Fibroblast of skin of scalp (primary cell): Measurements from ENCODE around the gene CNN2.

ENCODE experiments used
- DNase-seq: peaks from one replicate; pipeline ENCODE4 v3.0.0-alpha.2; 2013

Gene CNN2

DNA sequence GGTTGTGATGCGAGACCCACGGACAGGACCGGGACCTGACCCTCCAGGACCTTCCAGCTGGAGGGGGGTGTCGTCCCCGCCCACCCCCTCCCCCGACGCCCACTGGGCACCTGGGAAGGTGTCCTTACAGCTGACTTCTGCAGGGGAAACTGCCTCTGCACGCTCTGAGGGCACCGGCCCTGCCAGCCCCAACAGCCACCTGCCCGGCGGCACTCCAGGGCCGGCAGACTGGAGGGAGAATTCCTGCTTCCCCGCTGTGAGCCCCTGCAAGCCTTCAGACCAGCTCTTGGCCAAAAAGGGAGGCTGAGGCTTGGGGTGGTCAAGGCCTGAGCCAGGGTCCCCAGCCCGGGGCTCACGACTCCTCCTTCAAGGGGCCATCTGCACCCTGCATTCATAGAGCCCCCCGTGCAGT lies 1.2 kb downstream of the CNN2 start:
- DNase-seq: no peak

DNA sequence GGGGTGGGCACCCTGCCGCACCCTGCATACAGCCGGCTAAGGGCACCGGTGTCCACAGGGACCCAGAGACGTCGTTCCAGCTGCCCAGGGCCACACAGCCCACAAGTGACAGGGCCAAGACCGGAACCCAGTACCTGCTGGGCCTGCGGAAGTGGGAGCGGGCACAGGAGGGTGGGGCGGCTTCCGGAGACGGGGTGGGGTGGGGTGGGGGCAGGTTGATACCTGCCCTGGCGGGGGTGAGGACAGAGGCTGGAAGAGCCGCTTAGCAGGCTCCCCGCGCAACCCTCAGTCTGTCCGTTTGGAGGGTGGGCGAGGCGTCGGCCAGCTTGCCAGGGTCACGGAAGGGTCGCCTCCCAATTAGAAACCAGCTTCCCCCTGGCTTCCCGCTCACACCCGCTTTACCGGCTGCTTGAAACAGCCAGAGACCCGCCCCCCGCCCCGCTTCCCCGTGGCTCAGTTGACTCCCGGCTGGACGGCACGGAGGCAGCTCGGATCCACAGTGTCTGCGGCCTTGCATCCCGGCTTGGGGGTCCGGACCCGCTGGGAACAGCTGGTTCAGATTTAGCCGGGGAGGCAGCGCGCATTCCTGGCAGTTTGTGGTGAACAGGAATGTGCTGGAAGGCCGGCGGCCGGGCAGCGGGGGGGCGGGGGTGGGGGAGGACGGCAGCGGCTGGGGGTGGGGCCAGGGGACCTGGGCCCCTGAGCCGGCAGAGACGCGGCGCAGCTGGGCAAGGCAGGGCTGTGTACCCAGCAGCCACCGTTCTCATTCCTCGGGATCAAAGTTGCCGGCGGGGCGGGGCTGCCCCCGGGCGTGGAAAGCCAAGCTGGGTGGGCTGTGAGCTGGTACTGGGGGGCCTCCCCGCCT lies 1.9 kb downstream of the CNN2 start:
- DNase-seq: peak; percentile 99

DNA sequence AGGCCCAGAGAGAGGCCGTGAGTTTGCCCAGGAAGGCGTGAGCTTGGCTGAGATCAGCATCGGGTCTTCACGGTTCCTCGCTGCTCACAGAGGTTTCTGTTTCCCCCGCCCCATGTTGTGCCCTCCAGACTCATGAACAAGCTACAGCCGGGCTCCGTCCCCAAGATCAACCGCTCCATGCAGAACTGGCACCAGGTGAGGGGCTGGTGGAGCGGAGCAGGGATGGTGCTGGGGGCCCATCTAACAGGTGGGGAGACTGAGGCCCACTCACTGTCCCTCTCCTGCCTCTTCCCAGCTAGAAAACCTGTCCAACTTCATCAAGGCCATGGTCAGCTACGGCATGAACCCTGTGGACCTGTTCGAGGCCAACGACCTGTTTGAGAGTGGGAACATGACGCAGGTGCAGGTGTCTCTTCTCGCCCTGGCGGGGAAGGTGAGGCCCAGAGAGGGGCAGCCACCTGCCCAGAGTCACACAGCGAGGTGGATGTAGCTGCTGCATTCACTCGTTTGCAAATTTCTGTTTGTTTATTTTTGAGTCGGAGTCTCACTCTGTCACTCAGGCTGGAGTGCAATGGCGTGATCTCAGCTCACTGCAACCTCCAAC lies 6.0 kb downstream of the CNN2 start:
- no peak for DNase-seq

DNA sequence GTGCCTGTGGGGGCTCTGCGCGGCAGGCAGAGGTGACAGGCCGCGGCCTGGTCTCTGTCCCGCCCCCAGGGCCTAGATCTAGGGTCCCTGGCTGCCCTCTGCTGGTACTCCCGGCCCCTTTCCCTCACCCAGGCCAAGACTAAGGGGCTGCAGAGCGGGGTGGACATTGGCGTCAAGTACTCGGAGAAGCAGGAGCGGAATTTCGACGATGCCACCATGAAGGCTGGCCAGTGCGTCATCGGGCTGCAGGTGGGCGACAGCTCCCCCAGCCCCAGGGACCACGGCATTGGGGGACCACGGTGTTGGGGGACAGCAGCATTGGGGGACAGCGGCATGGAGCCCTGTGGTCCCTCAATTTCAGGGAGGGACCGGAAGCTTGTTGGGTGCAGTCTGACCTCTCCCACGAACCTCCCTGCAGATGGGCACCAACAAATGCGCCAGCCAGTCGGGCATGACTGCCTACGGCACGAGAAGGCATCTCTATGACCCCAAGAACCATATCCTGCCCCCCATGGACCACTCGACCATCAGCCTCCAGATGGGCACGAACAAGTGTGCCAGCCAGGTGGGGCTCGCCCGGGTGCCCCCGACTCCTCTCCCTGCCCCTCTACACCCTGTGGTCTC lies 9.7 kb downstream of the CNN2 start:
- DNase-seq: no peak

DNA sequence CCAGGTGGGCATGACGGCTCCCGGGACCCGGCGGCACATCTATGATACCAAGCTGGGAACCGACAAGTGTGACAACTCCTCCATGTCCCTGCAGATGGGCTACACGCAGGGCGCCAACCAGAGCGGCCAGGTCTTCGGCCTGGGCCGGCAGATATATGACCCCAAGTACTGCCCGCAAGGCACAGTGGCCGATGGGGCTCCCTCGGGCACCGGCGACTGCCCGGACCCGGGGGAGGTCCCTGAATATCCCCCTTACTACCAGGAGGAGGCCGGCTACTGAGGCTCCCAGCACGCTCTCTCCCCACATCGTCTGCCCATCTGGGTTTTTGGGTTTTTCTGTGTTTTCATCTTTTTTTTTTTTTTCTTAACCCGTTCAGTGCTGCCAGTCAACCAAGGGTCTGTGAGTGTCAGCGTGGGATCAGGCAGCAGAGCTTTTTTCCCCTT lies 11.2 kb downstream of the CNN2 start:
- no peak for DNase-seq

DNA sequence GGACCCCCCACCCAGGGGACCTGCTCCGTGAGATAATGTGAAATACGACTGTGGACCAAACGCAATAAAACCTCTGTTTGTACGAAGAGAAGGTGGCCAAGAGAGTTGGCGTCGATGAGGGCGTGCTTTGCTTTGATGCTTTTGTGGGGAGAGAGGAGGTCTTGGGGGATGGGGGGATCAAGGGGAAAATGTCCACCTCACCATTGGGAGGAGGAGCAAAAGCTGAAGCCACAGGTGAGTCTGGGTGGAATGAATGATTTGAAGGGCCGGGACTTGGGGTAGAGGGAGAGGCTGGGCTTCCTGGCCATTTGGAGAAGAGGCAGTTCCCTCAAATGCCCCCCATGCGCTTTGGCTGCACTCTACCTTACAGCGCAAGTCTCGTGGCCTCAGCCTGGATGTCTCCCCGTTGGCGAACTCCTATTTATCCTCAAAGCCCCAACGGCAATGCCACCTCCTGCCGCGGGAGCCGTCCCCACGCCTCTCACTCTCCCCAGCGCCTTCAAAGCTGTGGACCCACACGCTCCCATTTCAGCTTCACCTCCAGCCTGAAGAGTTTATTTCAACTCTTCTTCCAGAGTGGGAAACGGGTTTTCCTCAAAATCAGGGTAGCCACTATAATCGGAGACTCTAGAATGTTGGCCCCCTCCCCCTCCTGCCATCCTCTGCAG lies 12.7 kb downstream of the CNN2 start:
- DNase-seq: no peak

DNA sequence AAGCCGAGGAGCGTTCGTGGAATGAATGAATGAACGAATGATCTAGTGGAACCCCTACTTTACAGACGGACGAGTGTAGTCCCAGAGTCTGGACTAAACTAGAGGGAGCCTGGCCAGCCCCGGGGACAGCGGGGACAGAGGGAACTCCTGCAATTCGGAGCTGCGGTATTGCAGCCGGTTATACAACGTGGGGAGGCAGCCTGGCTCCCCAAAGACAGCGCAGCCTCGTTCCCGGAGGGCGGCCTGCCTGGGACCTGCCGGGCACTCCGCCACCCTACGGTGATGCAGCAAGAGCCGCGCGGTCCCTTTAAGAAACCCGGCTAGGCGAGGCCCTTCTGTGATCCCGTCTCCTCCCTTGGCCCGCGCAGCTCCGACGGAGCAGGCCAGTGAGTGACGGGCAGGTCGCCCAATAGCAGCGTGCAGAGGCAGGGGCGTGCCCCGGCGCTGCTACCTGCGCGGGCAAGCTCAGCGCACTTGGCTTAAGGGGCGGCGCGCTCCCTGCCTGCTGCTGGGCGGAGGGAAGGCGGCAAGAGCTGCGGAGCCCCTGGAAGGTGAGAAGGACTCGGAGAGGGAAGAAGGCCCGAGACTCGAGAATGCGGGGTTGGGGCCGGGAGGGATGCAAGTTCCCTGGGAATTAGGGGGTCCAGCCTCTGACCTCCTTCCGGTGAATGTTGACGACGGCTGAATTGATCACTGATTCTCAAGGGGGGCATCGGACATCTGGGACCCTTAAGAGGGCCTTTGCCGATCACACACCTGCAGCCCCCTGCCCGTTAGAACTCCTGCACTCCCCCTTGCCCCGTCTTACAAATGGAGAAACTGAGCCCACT lies 13.5 kb downstream of the CNN2 start, which contains the start of gene ABCA7:
ABCA7 (plus strand) TSS at position 462 of the 830 bp plus-strand sequence. CDS start 1,255 bp downstream, outside the sequence.
- DNase-seq: peak; percentile 98

DNA sequence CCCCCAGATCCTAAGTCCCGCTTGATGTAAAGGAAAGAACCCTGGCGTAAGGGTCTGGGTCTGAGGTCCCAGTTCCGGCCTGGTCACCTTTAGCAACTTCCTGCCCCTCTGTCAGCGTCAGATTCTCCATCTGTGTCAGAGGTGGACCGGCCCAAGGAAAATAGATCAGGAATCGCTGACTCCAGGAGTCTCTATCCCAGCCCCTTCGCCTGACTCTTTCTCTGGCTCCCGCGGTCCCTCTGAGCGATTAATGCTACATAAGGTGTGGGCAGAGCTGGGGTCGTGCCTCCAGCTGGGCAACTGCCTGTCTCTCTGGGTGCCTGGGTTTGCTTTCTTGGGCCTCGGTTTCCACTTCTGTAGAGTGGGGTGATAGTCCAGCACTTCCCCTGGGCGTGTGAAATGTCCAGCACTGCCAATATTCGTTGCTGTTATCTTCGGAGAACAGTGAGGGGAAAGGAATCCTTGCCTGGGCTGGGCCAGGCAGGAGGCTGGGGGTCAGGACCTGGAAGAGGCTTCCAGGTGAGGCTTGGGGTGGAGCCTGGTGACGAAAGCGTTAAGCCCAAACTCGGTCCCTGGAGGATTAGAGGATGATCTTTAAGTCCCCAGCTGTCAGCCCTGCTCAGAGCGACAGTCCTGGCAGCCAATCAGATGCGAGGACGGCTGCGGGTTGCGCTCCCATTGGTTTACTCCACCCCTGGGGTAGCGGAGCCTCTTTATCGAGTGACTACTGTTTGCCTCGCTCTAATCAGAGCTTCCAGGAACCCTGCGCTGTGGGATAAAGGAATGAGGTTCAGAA lies 14.3 kb downstream of the CNN2 start:
- peak; percentile 95 for DNase-seq

DNA sequence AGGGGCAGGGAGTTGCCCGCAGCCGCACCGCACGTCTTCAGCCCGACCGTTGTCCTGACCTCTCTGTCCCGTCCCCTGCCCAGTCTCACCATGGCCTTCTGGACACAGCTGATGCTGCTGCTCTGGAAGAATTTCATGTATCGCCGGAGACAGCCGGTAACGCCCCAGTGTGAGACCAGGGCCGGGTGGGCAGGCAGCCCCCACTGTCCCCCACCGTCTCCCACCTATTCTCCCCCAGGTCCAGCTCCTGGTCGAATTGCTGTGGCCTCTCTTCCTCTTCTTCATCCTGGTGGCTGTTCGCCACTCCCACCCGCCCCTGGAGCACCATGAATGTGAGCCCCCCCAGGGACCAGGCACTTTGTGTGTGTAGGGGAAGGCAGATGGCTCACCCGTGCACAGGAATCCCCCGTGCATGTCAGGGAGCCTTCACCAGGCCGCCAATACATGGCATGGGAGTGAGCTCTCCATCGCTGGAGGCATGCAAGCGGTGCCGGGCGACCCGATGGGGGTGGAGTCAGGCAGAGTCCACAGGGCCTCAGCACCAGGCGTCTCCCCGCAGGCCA lies 14.9 kb downstream of the CNN2 start:
- no peak for DNase-seq

DNA sequence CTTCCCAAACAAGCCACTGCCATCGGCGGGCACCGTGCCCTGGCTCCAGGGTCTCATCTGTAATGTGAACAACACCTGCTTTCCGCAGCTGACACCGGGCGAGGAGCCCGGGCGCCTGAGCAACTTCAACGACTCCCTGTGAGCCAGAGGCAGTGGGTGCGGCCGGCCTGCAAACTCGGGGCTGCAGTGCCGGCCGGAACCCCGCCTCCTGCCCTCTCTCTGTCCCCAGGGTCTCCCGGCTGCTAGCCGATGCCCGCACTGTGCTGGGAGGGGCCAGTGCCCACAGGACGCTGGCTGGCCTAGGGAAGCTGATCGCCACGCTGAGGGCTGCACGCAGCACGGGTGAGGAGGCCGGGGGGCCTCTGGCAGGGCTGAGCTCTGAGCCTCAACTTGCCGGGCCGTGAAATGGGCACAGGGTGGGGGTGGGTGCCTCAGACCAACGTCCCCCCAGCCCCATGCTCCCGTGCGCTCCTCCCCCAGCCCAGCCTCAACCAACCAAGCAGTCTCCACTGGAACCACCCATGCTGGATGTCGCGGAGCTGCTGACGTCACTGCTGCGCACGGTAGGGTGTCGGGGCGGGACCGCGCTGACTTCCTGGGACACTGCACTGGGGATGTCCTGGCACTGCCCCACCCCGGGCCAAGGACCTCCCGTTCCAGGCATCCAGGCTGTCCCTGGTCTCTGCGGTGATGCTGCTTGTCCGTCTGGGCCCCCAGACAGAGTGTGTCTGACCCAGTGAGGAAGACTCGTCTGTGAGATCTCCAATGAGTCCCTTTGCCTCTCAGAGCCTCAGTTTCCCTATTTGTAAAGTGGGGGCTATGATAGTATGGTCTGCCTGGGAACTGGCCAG lies 15.7 kb downstream of the CNN2 start:
- DNase-seq: no peak

DNA sequence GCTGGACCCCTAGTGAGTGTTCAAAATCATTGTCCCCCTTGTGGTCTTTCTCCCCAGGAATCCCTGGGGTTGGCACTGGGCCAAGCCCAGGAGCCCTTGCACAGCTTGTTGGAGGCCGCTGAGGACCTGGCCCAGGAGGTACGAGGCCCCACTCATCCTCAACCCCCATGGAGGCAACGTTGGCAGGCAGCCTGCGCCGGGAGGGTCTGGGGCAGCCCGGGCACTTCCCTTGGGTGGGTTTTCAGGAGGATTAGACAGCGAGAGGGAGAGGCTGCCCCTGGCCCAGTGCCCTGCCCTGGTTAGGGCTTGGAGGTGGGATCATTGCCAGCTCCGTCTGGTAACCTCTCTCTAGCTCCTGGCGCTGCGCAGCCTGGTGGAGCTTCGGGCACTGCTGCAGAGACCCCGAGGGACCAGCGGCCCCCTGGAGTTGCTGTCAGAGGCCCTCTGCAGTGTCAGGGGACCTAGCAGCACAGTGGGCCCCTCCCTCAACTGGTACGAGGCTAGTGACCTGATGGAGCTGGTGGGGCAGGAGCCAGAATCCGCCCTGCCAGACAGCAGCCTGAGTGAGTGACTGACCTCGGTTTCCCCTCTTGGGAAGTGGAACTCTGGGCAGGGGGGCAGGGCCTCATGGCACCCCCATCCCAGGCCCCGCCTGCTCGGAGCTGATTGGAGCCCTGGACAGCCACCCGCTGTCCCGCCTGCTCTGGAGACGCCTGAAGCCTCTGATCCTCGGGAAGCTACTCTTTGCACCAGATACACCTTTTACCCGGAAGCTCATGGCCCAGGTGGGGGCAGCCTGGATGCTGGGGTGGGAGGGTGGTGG lies 16.5 kb downstream of the CNN2 start:
- DNase-seq: no peak

DNA sequence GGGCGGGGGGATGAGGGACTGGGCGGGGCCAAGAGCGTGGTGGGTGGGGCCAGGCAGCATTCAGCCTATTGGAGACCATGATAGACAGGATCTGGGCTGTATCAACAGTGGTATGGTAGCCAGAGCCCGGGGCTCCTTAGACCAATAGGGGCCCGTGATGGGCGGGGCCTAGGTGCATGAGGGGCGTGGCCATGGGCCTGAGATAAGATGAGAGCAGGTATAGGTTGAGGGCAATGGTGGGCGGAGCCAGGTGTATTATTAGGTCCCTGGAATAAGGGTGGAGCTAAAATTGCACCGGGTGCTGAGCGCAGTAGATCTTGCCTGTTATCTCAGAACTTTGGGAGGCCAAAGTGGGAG lies 18.8 kb downstream of the CNN2 start:
- DNase-seq: no peak

DNA sequence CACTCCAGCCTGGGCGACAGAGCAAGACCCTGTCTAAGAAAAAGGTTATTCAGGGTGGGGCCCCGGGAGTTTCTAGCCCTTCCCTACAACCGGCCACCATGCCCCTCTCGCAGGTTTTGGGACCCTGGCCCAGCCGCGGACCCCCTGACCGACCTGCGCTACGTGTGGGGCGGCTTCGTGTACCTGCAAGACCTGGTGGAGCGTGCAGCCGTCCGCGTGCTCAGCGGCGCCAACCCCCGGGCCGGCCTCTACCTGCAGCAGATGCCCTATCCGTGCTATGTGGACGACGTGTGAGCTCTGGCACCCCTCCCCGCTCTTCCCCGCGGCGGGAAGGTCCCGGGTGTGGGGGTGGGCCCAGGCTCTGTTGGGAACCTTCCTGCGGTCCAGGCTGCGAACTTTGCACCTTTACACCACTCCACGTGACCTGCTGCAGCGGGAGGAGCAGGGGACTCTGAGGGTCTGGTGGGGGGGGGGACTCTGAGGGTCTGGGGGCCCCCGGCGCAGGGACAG lies 19.8 kb downstream of the CNN2 start:
- no peak for DNase-seq

DNA sequence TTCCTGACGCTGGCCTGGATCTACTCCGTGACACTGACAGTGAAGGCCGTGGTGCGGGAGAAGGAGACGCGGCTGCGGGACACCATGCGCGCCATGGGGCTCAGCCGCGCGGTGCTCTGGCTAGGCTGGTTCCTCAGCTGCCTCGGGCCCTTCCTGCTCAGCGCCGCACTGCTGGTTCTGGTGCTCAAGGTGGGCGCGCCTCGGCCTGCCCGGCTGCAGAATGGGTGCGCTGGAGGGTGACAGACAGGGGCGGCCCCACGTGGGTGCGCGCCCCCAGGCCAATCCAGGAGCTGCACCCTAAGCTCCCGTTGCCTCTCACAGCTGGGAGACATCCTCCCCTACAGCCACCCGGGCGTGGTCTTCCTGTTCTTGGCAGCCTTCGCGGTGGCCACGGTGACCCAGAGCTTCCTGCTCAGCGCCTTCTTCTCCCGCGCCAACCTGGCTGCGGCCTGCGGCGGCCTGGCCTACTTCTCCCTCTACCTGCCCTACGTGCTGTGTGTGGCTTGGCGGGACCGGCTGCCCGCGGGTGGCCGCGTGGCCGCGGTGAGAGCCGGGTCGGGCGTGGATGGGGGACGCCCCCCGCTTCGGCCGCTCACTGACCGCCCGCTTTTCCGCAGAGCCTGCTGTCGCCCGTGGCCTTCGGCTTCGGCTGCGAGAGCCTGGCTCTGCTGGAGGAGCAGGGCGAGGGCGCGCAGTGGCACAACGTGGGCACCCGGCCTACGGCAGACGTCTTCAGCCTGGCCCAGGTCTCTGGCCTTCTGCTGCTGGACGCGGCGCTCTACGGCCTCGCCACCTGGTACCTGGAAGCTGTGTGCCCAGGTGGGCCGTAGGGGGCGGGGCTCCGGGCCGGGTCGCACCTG lies 20.7 kb downstream of the CNN2 start:
- DNase-seq: no peak

DNA sequence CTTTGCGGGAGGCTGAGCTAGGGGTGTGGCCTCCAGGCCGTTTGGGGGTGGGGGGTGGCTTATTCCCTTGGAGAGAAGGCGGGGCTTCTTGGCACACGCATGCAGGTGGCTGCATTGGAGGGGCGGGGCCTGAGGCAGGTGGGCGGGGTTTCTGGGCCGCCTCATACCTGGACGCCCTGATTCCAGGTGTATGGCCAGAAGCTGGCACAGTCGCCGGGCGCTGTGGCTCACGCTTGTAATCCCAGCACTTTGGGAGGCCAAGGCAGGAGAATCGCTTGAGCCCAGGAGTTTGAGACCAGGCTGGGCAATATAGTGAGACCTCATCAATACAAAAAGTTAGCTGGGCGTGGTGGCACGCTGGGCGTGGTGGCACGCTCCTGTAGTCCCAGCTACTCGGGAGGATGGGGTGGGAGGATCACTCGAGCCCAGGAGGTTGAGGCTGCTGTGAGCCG lies 21.3 kb downstream of the CNN2 start:
- DNase-seq: no peak

DNA sequence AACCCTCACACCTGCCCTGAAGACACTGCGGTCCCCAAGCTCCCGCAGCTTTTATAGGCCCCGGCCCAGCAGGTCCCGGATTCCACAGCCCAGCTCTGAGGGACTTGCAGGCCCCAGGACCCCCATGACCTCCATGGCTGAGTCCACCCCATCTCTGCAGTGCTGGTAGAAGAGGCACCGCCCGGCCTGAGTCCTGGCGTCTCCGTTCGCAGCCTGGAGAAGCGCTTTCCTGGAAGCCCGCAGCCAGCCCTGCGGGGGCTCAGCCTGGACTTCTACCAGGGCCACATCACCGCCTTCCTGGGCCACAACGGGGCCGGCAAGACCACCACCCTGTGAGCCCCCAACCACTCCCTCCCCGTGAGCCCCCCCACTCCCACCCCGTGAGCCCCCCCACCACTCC lies 22.7 kb downstream of the CNN2 start:
- DNase-seq: no peak

DNA sequence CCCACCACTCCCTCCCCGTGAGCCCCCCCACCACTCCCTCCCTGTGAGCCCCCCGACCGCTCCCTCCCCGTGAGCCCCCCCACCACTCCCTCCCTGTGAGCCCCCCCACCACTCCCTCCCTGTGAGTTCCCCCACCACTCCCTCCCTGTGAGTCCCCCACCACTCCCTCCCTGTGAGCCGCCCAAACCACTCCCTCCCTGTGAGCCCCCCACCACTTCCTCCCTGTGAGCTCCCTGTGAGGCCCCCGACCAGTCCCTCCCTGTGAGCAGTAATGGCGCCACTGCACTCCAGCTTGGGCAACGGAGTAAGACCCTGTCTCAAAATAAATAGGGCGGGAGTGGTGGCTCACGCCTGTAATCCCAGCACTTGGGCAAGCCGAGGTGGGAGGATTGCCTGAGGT lies 23.4 kb downstream of the CNN2 start:
- DNase-seq: no peak
